ENCODE data around the gene ASTN2.

GRCh38 chr9:117268847-117269446 is 145.9 kb downstream of the ASTN2 start:
- no peak for TF ChIP-seq ZKSCAN3 (CRISPR knock-in tag; IDR thresholded peaks at IDR 0.05)
- TF ChIP-seq CAMTA2 (CRISPR knock-in tag; conservative IDR thresholded peaks at IDR 0.05), result no peak
- TF ChIP-seq ZHX1 (conservative IDR thresholded peaks at IDR 0.05; ENCODE audit: low read length), result no peak
- no peak for TF ChIP-seq SP1 (CRISPR knock-in tag; IDR thresholded peaks at IDR 0.05)
- no peak for TF ChIP-seq MXD1 (CRISPR knock-in tag; IDR thresholded peaks at IDR 0.05; ENCODE audit: borderline replicate concordance, poor library complexity, severe bottlenecking)
- TF ChIP-seq PRPF4 (IDR thresholded peaks at IDR 0.05; ENCODE audit: insufficient read depth, low read depth, low read length, poor library complexity, severe bottlenecking), result no peak
- no peak for TF ChIP-seq EP300 (IDR thresholded peaks at IDR 0.05; ENCODE audit: low read length)
- no peak for TF ChIP-seq POLR2A (conservative IDR thresholded peaks at IDR 0.05)
- TF ChIP-seq CTCF (IDR thresholded peaks at IDR 0.05 in 2 of 3, conservative IDR thresholded peaks at IDR 0.05 in 1 of 3; ENCODE audit: insufficient read depth in 2 of 3, low read depth in 1 of 3, low read length in 3 of 3), result no peak
- TF ChIP-seq CREB1 (IDR thresholded peaks at IDR 0.05), result no peak
- no peak for TF ChIP-seq CREB1 (CRISPR knock-in tag; IDR thresholded peaks at IDR 0.05)
- no peak for TF ChIP-seq POLR2AphosphoS2 (IDR thresholded peaks at IDR 0.05; ENCODE audit: low read length)
- no peak for TF ChIP-seq ZNF318 (IDR thresholded peaks at IDR 0.05; ENCODE audit: borderline replicate concordance in 1 of 2, low read depth in 1 of 2)

Measured in K562 (cell line).